ENCODE results near the gene GRK5.

DNA sequence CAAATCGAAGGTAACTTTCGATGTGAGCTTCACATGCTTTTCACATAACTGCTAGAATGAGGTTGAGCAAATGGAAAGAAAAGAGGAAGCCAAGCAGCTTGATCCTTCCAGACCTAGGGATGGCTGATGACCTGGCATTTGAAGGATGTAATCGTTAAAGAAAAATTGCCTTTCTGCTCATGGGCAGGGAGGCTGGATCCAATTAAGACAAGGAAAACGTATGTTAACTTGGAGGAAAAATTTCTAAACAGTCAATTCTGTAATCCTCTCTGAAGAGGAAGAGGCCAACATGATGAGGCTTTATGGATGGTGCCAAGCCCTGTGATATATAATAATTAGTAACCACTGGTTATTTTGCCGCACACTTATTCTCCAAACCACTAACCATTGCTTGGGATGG lies 12.5 kb downstream of the GRK5 start:
- TF ChIP-seq CTCF (IDR thresholded peaks at IDR 0.05) (no peak), POLR2A (IDR thresholded peaks at IDR 0.05) (no peak)

Measured in thyroid gland (tissue), 4 donors.